ENCODE measurements around the gene MARK4.
A peak's percentile ranks its signal among the peaks of the same experiment; 100 is the strongest.

DNA sequence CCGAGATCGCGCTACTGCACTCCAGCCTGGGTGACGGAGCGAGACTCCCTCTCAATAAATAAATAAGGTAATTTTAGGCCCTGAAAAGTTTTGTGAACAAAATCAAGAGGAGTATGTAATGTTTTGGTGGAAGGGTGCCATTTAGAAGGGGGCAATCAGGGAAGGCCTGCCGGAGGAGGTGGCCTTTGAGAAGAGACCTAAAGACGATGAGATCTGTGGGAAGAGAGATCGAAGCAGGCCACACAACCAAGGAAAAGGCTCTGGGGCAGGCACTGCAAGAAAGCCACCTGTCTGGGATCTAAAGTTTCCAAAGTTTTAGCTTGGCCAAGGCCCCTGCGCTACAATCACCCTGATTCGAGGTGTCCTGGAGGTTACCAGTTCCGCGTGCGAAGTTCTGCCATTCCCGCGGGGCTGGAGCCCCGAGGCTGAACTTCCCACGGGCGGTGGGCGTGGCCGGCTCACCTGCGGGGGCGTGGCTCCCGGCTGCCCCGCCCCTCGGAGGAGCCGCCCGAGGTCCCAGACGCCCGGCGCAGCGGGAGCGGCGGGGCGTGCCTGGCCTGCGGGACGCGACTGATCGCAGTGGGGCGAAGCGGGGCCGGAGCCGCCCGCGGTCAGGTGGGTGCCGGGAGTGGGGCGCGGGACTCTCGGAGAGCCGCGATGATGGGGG, 89.3 kb downstream of the MARK4 start, which contains the start of gene KLC3:
- TF ChIP-seq, protein P1, sequence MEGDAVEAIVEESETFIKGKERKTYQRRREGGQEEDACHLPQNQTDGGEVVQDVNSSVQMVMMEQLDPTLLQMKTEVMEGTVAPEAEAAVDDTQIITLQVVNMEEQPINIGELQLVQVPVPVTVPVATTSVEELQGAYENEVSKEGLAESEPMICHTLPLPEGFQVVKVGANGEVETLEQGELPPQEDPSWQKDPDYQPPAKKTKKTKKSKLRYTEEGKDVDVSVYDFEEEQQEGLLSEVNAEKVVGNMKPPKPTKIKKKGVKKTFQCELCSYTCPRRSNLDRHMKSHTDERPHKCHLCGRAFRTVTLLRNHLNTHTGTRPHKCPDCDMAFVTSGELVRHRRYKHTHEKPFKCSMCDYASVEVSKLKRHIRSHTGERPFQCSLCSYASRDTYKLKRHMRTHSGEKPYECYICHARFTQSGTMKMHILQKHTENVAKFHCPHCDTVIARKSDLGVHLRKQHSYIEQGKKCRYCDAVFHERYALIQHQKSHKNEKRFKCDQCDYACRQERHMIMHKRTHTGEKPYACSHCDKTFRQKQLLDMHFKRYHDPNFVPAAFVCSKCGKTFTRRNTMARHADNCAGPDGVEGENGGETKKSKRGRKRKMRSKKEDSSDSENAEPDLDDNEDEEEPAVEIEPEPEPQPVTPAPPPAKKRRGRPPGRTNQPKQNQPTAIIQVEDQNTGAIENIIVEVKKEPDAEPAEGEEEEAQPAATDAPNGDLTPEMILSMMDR (conservative IDR thresholded peaks at IDR 0.05; ENCODE audit: low read depth in 2 of 2): no peak
- TF ChIP-seq POLR2AphosphoS5 (IDR thresholded peaks at IDR 0.05; ENCODE audit: low read depth) (peak; percentile 57; the same call in 1 of the 2 replicates), EZH2 (IDR thresholded peaks at IDR 0.05; ENCODE audit: low read depth, unreplicated experiment) (no peak)
